H1 (cell line): Measurements from ENCODE around the gene RAMP2.
"Not testable (repeated sequence)": the region's sequence is repeated elsewhere in the genome, so short reads cannot be mapped to it uniquely, and the experiment has no call there.

ENCODE experiments used
- CREB1 ChIP-seq: IDR thresholded peaks from 2 replicates; pipeline ENCODE4 v1.6.1; 2012; ENCODE audit warnings: inconsistent platforms
- EP300 ChIP-seq, 2 experiments: IDR thresholded peaks; 1 replicate in 1 of 2; 2 replicates in 1 of 2; pipeline ENCODE4 v1.6.1; 2011 to 2012; ENCODE audit warnings: low read depth in 2 of 2, low read length in 2 of 2, mild to moderate bottlenecking in 2 of 2, borderline replicate concordance in 1 of 2, inconsistent platforms in 1 of 2, moderate library complexity in 1 of 2
- SIN3A ChIP-seq, 2 experiments: IDR thresholded peaks in 1 of 2; conservative IDR thresholded peaks in 1 of 2; 2 replicates each; pipeline ENCODE4 v1.6.1; 2011 to 2012; ENCODE audit warnings: low read length in 2 of 2, improper control_type of control experiment in 1 of 2, low read depth in 1 of 2, mild to moderate bottlenecking in 1 of 2

DNA sequence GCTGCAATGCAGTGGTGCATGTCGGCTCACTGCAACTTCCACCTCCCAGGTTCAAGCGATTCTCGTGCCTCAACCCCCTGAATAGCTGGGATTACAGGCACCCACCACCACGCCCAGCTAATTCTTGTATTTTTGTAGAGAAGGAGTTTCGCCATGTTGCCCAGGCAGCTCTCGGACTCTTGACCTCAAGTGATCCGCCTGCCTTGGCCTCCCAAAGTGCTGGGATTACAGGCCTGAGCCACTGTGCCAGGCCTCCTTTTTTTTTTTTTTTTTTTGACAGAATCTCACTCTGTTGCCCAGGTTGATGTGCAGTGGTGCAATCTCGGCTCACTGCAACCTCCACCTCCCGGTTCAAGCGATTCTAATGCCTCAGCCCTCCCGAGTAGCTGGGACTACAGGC, 18.1 kb upstream of the RAMP2 start:
- TF ChIP-seq CREB1; EP300 (IDR thresholded peaks at IDR 0.05; ENCODE audit: borderline replicate concordance in 1 of 2, low read depth in 2 of 2, low read length in 2 of 2); SIN3A (conservative IDR thresholded peaks at IDR 0.05 in 1 of 2, IDR thresholded peaks at IDR 0.05 in 1 of 2; ENCODE audit: low read depth in 1 of 2, low read length in 2 of 2): not testable (repeated sequence)
